ENCODE data around the gene PLCG1. TPM values are rescaled to one million over a fixed set of nuclear protein-coding genes. Genes with fewer than 3 reads are reported as not detected.
A peak's percentile ranks its signal among the peaks of the same experiment; 100 is the strongest.
"Not testable (repeated sequence)": the region's sequence is repeated elsewhere in the genome, so short reads cannot be mapped to it uniquely, and the experiment has no call there.

Gene PLCG1
- total RNA-seq, 1 experiment from 2014 or later = 68.8 TPM

DNA sequence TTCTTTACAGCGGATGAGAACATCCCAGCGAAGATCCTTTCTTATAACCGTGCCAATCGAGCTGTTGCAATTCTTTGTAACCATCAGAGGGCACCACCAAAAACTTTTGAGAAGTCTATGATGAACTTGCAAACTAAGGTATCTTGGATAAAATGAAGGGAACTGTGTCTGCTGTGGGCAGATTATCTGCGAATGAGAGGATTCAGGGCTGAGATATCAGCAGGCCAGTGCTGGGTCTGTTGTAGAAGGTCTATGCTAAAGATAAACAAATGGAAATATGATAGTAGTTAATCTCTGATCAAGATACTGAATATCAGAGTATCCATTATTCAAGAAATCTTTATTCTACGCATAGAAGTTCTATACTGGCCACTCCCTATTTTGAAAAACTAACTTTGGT lies 19.2 kb upstream of the PLCG1 start:
- CTCF ChIA-PET = interaction anchor here (0.8 to 1.0 kb wide), 2 partner anchors 17 to 222 kb away, joined by 3 read pairs; partner anchors contain the start of gene LPIN3
- ATAC-seq = peak; percentile 2; the same call in 1 of the 2 replicates
- BruUV-seq (replicated peaks) = TSS peak; percentile 33

DNA sequence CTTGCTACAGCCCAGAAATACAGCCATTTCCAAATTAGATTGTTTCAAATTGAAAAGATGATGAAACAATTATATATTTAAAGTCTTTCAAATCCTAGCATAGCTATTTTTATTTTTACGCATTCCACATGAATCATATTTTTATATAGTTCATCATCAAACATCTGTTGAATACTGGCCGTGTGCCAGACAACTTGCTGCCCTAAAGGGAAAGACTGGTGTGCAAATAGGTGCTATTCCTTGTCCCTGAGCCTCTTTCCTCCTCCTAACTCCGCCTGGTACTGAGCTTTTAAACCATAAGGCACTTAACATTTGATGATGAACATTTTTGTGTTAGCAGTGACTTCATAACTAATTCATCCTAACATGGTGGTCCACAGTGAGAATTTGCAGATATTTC lies 18.7 kb upstream of the PLCG1 start:
- Histone ChIP-seq H3K27ac (ENCODE audit: low read length) (peak overlapping the region; percentile 74), H3K4me2 (ENCODE audit: low read length) (peak overlapping the region; percentile 36), H3K4me3 (ENCODE audit: low read length) (no peak overlapping the region), H3K79me2 (ENCODE audit: low read length) (no peaks in the 10 kb centered on the region), H3K27me3 (ENCODE audit: low read length) (no peaks in the 10 kb centered on the region), H3F3A (ENCODE audit: low read length, unreplicated experiment) (peaks cover 14% of the 10 kb centered on the region), H4K20me1 (ENCODE audit: low read length) (0 out of 2 replicates have a peak, but pooled peaks cover 2% of the 10 kb centered on the region), H3K9me2 (replicated peaks; ENCODE audit: low read length) (no peaks in the 10 kb centered on the region), H3K36me3 (ENCODE audit: low read depth, low read length) (peaks cover 81% of the 10 kb centered on the region), H3K9me3 (ENCODE audit: low read length) (no peaks in the 10 kb centered on the region), H3K9ac (ENCODE audit: low read length) (peak overlapping the region; percentile 9; the same call in 1 of the 2 replicates), H2AFZ (ENCODE audit: low read length) (no peak overlapping the region), H3K4me1 (ENCODE audit: insufficient read depth, low read length) (peaks cover 31% of the 10 kb centered on the region)
- ATAC-seq = peak; percentile 40
- no peak for TF ChIP-seq EZH2phosphoT487 (IDR thresholded peaks at IDR 0.05; ENCODE audit: borderline replicate concordance, low read length)
- TF ChIP-seq, protein P1, sequence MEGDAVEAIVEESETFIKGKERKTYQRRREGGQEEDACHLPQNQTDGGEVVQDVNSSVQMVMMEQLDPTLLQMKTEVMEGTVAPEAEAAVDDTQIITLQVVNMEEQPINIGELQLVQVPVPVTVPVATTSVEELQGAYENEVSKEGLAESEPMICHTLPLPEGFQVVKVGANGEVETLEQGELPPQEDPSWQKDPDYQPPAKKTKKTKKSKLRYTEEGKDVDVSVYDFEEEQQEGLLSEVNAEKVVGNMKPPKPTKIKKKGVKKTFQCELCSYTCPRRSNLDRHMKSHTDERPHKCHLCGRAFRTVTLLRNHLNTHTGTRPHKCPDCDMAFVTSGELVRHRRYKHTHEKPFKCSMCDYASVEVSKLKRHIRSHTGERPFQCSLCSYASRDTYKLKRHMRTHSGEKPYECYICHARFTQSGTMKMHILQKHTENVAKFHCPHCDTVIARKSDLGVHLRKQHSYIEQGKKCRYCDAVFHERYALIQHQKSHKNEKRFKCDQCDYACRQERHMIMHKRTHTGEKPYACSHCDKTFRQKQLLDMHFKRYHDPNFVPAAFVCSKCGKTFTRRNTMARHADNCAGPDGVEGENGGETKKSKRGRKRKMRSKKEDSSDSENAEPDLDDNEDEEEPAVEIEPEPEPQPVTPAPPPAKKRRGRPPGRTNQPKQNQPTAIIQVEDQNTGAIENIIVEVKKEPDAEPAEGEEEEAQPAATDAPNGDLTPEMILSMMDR (conservative IDR thresholded peaks at IDR 0.05; ENCODE audit: low read depth, low read length) = no peak
- TF ChIP-seq EZH2 (IDR thresholded peaks at IDR 0.05; ENCODE audit: low read length, unreplicated experiment) = no peak
- ChIA-PET POLR2A (ENCODE audit: unreplicated experiment) (no interaction called here), CTCF (interaction anchor here (0.8 to 1.0 kb wide), 3 partner anchors 16 to 222 kb away, joined by 3 to 5 read pairs (median 3); partner anchors contain the start of gene LPIN3)
- intact Hi-C loops (cut with micrococcal nuclease) = no loop called here
- BruUV-seq (replicated peaks) = no TSS peak
- peak; percentile 87 for DNase-seq

More for the DNA sequence above, 19.2 kb upstream of the PLCG1 start:
- H3K9me2 ChIP-seq (replicated peaks; ENCODE audit: low read length); H3K4me3 ChIP-seq (ENCODE audit: low read length); H3K79me2 ChIP-seq (ENCODE audit: low read length); H3K9me3 ChIP-seq (ENCODE audit: low read length); H3K27me3 ChIP-seq (ENCODE audit: low read length); POLR2A ChIA-PET (ENCODE audit: unreplicated experiment); intact Hi-C loops (cut with micrococcal nuclease); DNase-seq; H4K20me1 ChIP-seq (ENCODE audit: low read length); H3K9ac ChIP-seq (ENCODE audit: low read length); H2AFZ ChIP-seq (ENCODE audit: low read length): not testable (repeated sequence)
- H3K36me3 ChIP-seq (ENCODE audit: low read depth, low read length) = peaks cover 82% of the 10 kb centered on the region
- H3K4me1 ChIP-seq (ENCODE audit: insufficient read depth, low read length) = peaks cover 31% of the 10 kb centered on the region
- TF ChIP-seq, protein P1 (conservative IDR thresholded peaks at IDR 0.05; ENCODE audit: low read depth, low read length) = peak; percentile 36; the same call in 1 of the 2 replicates
- H3K27ac ChIP-seq (ENCODE audit: low read length) = peak overlapping the region; percentile 74
- peaks cover 14% of the 10 kb centered on the region for H3F3A ChIP-seq (ENCODE audit: low read length, unreplicated experiment)
- H3K4me2 ChIP-seq (ENCODE audit: low read length) = peak overlapping the region; percentile 36

Measured in PC-3 (cell line).